Fibroblast of lung (primary cell): ENCODE measurements around the gene CACNG4.

Experiments used
- EZH2 ChIP-seq: IDR thresholded peaks from 2 replicates; pipeline ENCODE4 v1.5.1; 2012; ENCODE audit warnings: low read length, control low read depth, mild to moderate bottlenecking; ENCODE audit errors: missing control alignments
- TF ChIP-seq, protein P1 (sequence below), 2 donors: IDR thresholded peaks in 1 of 2; conservative IDR thresholded peaks in 1 of 2; 1 replicate in 1 of 2; 2 replicates in 1 of 2; pipeline ENCODE4 v1.5.1; 2011 to 2012; ENCODE audit warnings: low read length in 2 of 2, control low read depth in 1 of 2, inconsistent platforms in 1 of 2, low read depth in 1 of 2, mild to moderate bottlenecking in 1 of 2

DNA sequence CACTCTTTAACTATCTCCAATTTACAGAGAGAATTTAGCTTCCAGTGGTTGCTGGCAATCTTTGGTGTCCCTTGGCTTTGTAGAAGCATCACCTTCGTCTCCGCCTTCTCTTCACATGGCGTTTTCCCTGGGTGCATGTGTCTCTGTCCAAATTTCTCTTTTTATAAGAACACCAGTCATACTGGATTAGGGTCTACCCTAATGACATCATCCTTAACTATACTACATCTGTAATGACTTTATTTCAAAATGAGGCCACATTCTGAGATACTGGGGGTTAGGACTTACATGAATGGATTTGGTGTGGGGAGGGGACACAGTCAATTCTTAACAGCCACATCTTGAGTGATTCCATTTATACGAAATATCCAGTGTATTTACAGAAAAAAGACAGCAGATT, 22.2 kb downstream of the CACNG4 start:
- TF ChIP-seq, protein P1, sequence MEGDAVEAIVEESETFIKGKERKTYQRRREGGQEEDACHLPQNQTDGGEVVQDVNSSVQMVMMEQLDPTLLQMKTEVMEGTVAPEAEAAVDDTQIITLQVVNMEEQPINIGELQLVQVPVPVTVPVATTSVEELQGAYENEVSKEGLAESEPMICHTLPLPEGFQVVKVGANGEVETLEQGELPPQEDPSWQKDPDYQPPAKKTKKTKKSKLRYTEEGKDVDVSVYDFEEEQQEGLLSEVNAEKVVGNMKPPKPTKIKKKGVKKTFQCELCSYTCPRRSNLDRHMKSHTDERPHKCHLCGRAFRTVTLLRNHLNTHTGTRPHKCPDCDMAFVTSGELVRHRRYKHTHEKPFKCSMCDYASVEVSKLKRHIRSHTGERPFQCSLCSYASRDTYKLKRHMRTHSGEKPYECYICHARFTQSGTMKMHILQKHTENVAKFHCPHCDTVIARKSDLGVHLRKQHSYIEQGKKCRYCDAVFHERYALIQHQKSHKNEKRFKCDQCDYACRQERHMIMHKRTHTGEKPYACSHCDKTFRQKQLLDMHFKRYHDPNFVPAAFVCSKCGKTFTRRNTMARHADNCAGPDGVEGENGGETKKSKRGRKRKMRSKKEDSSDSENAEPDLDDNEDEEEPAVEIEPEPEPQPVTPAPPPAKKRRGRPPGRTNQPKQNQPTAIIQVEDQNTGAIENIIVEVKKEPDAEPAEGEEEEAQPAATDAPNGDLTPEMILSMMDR (conservative IDR thresholded peaks at IDR 0.05 in 1 of 2, IDR thresholded peaks at IDR 0.05 in 1 of 2; ENCODE audit: low read depth in 1 of 2, low read length in 2 of 2), result no peak
- no peak for TF ChIP-seq EZH2
